NCI-H748 treated with DMSO at 0.1 percent for 48 hours (cell line): Measurements from ENCODE around the gene FBXL19.
"Not testable (repeated sequence)": the region's sequence is repeated elsewhere in the genome, so short reads cannot be mapped to it uniquely, and the experiment has no call there.

ENCODE experiments used
- DNase-seq: peaks from one replicate; lab custom pipeline; 2025; lab: John Stamatoyannopoulos, UW

The FBXL19 gene

GRCh38 chr16:30923554-30924075 is at the start of gene FBXL19:
Gene FBXL19 (plus strand): TSS chr16:30923572. CDS start chr16:30925755, 2,183 bp downstream.
- no peak for DNase-seq

- DNase-seq, result no peak
Observed at GRCh38 chr16:30874244-30874820, 49.0 kb upstream of the FBXL19 start.

- peak; percentile 56 for DNase-seq
Observed at GRCh38 chr16:30874821-30875717, 48.3 kb upstream of the FBXL19 start.

GRCh38 chr16:30875871-30876801 is 47.2 kb upstream of the FBXL19 start:
- DNase-seq, result no peak

- no peak for DNase-seq
Observed at GRCh38 chr16:30876867-30877266, 46.5 kb upstream of the FBXL19 start.

- DNase-seq, result no peak
Observed at GRCh38 chr16:30882429-30883310, 40.7 kb upstream of the FBXL19 start.

- no peak for DNase-seq
Observed at GRCh38 chr16:30884760-30885159, 38.6 kb upstream of the FBXL19 start.

GRCh38 chr16:30885196-30885595 is 38.2 kb upstream of the FBXL19 start:
- no peak for DNase-seq

- no peak for DNase-seq
Observed at GRCh38 chr16:30886145-30886544, 37.2 kb upstream of the FBXL19 start.

GRCh38 chr16:30887927-30888326 is 35.4 kb upstream of the FBXL19 start:
- no peak for DNase-seq

- no peak for DNase-seq
Observed at GRCh38 chr16:30888856-30889499, 34.4 kb upstream of the FBXL19 start.

GRCh38 chr16:30889721-30890120 is 33.7 kb upstream of the FBXL19 start:
- no peak for DNase-seq

- DNase-seq, result not testable (repeated sequence)
Observed at GRCh38 chr16:30891043-30891823, 32.1 kb upstream of the FBXL19 start.

GRCh38 chr16:30892670-30893416 is 30.5 kb upstream of the FBXL19 start:
- no peak for DNase-seq

- no peak for DNase-seq
Observed at GRCh38 chr16:30893417-30893743, 30.0 kb upstream of the FBXL19 start.

- peak; percentile 54 for DNase-seq
Observed at GRCh38 chr16:30893744-30894539, 29.4 kb upstream of the FBXL19 start, which contains the start of gene BCL7C. Gene BCL7C (minus strand): TSS chr16:30894077. CDS start chr16:30893944, 133 bp downstream.

GRCh38 chr16:30894540-30895368 is 28.6 kb upstream of the FBXL19 start:
- DNase-seq, result no peak
